Endometrial microvascular endothelial cells (primary cell): ENCODE results near the gene TMEM217. TPM values are rescaled to one million over a fixed set of nuclear protein-coding genes. Genes with fewer than 3 reads are reported as not detected.

Source experiments
- in situ Hi-C: cut with HindIII; loops from 2 replicates; pipeline ENCODE4 v1.10.0; 2017; ENCODE audit warnings: low sequenced_read_pairs, low pct_unique_long_range_greater_than_20kb; ENCODE audit errors: inconsistent ontology term
- total RNA-seq: library from RNA; depleted of rRNA; stranded (reverse); fragments of >200 nt; gene quantifications from one replicate; pipeline ENCODE4 v1.2.3, GENCODE V29; 2015; ENCODE audit errors: inconsistent ontology term

The TMEM217 gene
- total RNA-seq, 1 donor from 2014 or later = 28.2 TPM

- in situ Hi-C loops = no loop called here
These were observed 32.4 kb downstream of the TMEM217 start for GRCh38 chr6:37225350-37226169.

DNA sequence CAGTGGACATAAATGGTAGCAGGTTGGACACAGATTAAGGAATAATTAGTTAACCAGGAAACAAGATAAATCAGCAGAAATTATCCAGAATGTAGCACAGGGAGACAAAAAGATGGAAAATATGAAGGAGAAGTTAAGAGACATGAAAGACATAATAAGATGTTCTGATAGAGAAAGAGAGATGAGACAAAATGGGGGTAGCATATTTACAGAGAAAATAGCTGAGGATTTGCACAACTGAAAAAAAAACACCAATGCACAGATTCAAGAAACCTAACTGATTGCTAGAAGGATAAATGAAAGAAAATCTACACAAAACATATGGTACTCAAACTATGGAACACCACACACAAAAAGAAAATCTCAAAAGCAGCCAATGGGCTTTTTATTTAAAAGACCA lies 35.0 kb downstream of the TMEM217 start:
- in situ Hi-C loops = no loop called here

DNA sequence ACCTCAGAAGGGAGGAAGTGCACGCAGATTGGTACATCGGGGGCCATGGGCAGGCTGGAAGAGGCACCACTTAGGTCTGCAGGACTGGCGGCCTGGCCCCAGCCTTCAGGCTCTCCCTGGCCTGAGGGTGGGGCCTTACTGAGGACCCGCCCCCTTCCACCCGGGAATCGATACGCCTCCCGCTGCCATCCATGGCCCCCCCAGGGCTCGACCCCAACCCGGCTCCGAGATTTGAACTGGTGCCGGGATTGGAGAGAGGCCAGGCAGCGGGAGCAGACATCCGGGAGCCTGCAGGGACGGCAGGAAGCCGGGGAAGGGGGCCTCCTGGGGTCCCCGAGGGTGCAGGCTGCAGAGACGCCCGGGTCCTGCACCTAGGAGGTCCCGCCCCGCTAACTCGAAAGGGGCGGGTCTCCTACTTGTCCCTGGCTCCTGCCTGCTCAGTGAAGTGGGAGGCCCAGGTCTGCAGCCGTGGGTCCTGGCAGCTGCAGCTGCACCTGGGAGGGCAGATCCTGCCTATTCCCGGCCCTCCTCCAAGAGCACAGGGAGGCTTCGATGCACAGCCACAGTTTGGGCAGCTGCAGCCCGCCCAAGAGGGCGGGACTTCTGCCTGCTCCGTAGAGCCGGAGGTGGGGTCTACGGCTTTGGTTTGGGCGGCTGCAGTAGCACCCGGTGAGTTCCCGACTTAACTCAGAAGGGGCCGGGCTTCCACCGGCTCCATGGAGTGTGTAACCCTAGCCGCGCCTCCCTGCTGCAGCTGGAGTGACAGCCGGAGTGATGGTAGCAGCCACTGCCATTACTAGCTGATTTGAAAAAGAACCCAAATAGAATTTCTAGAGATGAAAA lies 35.6 kb downstream of the TMEM217 start:
- in situ Hi-C loops = no loop called here

DNA sequence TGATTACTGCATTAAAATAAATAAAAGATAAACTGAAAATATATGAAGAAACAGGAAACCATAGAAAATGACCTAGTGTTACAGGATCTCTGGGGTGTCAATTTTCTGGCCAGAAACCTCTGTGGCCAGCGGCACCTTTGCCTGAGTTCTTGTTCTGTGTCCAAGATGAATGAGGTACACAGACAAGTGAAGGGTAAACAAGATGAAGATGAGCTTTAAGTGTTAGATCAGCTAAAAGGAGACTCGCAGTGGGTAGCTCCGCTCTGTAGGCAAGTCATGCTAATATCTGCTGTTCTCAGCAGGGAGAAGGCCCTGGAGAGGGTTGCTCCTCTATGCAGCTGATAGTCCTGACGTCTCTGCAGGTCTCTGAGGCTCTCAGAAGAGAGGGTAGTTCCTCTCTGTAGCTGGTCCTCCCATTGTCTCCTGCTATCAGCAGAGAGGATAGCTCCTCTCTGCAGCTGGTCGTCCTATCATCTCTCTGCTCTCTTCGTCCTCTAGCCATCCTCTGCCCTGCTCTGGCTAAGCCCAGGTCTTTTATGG lies 36.3 kb downstream of the TMEM217 start:
- in situ Hi-C loops = no loop called here

GRCh38 chr6:37218511-37218910 lies 39.4 kb downstream of the TMEM217 start:
- in situ Hi-C loops = no loop called here

DNA sequence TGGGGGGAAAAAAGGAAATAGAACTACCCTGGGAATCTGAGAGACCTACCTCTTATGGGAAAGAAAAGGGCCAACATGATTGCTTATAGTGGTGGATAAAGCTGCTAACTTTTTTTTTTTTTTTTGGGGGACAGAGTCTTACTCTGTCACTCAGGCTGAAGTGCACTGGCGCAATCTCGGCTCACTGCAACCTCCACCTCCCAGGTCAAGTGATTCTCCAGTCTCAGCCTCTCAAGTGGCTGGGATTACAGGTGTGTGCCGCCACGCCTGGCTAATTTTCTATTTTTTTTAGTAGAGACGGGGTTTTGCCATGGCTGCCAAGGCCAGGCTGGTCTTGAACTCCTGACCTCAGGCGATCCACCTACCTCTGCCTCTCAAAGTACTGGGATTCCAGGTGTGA lies 39.9 kb downstream of the TMEM217 start:
- in situ Hi-C loops = no loop called here

DNA sequence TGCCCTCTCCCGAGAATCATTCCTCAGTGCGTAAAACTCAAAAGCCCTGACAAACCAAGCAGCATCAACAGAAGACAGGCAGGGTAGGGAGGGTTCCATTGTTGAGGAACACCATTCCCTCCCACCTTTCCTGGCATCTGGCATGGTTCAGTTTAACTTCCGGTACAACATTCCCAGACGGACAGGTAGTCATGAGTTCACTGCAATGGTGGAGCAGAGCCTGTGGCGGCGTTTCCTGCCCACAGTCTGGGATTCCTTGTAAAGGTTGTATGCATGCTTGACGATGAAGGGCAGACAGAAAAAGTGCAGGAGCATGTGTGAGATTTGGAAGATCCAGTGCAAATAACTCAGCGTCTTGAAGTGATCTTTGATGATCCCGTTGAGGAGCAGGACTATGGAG lies 45.7 kb downstream of the TMEM217 start:
- in situ Hi-C loops = no loop called here

- in situ Hi-C loops = no loop called here
These were observed 47.5 kb downstream of the TMEM217 start for GRCh38 chr6:37210313-37210968.

- in situ Hi-C loops = no loop called here
These were observed 48.3 kb downstream of the TMEM217 start for GRCh38 chr6:37209461-37210205.

- in situ Hi-C loops = no loop called here
These were observed 49.2 kb downstream of the TMEM217 start for GRCh38 chr6:37208793-37209192.

GRCh38 chr6:37207903-37208456 lies 50.0 kb downstream of the TMEM217 start:
- in situ Hi-C loops = no loop called here

DNA sequence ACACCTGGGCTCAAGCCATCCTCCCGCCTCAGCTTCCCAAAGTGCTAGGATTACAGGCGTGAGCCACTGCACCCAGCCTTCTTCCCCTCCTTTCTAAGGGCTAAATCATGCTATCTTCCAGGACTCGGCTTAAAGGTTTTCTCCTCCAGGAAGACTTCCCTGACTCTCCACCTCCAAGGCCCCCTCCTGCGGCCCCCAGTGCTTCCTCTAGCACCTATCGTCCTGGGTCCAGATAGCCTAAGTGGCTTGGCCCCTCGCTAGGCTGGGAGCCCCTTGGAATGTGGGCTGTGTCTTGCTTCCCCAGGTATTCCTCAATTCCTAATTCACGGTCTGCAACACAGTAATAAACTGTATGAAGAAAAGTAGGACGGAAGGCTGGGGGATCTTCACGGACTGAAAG lies 51.3 kb downstream of the TMEM217 start:
- in situ Hi-C loops = no loop called here

DNA sequence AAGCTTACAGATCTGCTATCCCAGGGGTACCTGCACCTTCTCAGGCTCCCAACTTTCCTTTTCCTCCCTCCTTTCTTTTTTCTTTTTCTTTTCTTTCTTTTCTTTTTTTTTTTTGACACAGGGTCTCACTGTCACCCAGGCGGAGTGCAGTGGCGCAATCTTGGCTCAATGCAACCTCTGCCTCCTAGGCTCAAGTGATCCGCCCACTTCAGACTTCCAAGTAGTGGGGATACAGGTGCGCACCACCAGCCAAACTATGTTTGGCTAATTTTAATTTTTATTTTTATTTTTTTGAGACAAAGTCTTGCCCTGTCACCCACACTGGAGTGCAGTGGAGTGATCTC lies 52.0 kb downstream of the TMEM217 start:
- in situ Hi-C loops = no loop called here

- in situ Hi-C loops = no loop called here
These were observed 52.6 kb downstream of the TMEM217 start for GRCh38 chr6:37205175-37205996.

DNA sequence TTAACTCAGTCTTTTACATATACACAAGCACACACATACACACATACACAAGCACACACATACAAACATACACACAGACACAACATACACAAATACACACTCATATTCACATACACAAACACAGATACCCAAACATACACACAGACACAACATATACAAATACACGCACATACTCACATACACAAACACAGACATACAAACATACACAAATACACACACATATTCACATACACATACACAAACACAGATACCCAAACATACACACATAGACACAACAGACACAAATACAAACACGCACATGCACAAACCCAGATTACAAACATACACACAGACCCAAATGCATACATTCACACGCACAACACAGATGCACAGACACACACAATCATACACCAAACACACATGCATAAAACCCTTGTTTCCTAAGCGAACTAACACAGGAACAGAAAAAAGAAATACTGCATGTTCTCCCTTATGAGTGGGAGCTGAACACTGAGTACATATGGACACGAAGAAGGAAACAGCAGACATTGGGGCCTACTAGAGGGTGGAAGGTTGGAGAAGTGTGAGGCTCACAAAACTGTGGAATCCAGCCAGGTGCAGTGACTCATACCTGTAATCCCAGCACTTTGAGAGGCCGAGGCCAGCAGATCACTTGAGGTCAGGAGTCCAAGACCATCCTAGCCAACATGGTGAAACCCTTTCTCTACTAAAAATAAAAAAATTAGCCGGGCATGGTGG lies 53.8 kb downstream of the TMEM217 start:
- in situ Hi-C loops = no loop called here

DNA sequence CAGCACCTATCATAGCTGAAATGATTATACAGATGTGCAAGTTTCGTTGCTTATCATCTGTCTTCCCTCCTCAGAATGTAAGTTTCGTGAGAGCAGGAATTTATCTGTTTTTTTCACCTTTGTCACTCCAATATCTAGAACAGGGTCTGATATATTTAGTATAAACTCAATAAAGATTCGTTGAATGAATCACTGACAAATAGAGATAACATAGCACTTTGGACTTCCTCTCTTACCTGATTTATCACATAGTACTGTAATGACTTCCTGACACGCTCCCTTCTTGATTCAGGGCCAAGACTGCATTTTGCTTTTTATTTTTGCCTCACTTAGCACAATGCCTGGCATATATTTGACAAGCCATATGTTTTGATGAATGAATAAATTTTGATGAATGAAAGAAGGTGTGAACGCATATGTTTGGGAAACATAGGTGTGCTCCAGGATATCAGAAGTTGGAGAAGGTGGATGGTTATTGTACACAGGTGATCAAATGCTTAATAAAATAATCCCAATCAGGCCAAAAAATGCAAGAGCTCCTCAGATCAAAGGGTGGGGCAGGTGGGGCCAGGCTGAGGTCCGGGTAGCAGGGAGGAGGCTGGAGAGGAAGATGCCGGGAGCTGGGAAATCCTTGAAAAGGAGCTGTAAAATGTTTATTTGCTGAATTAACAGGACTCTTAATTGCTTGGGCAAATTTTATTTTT lies 55.0 kb downstream of the TMEM217 start:
- in situ Hi-C loops = no loop called here

DNA sequence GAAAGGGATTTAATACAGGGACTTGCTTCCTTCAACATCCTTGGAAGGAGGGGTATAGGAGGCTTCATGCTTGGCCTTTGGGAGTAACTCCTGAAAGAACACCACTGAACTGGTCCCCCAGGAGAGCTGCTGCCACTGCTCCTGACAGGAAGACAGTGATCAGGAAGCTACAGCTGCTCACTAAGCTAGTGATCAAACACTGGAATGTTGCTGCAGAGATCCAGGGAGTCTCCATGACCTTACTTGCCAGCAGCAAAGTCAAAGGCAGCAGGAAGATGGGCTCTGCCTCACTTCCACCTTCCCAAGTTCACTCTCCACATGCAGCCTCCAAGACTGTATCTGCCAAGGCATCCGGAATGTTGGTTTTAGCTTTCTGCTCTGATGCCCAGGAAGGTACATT lies 56.2 kb downstream of the TMEM217 start:
- in situ Hi-C loops = no loop called here
